K562 (cell line): ENCODE measurements around the gene ATP6V1G2. TPM values are rescaled to one million over a fixed set of nuclear protein-coding genes. Genes with fewer than 3 reads are reported as not detected.

ENCODE experiments used
- ASH1L ChIP-seq: fragments of 450-650 bp; IDR thresholded peaks from 2 replicates; pipeline ENCODE4 v1.6.1; 2018; ENCODE audit warnings: borderline replicate concordance, mild to moderate bottlenecking, low read depth; ENCODE audit not compliant: partially characterized antibody
- BRF2 ChIP-seq: IDR thresholded peaks from 3 replicates; pipeline ENCODE4 v1.6.1; 2011; ENCODE audit warnings: borderline replicate concordance, mild to moderate bottlenecking; ENCODE audit not compliant: insufficient read length, insufficient read depth
- CBFB ChIP-seq: sonication (generic); formaldehyde crosslinking; IDR thresholded peaks from 2 replicates; pipeline ENCODE4 v1.4.0; 2020; ENCODE audit warnings: mild to moderate bottlenecking, missing genetic modification reagents
- CBX1 ChIP-seq: sonication (generic); IDR thresholded peaks from 2 replicates; pipeline ENCODE4 v1.6.1; 2016; ENCODE audit warnings: antibody characterized with exemption, low read depth, mild to moderate bottlenecking
- ERF ChIP-seq: fragments of 450-650 bp; formaldehyde crosslinking; IDR thresholded peaks from 2 replicates; pipeline ENCODE4 v1.4.0; 2020; ENCODE audit warnings: mild to moderate bottlenecking, mixed read lengths
- EZH2 ChIP-seq: IDR thresholded peaks from 2 replicates; pipeline ENCODE4 v1.6.1; 2012; ENCODE audit warnings: low read depth, mild to moderate bottlenecking, inconsistent platforms, low read length, borderline replicate concordance
- FIP1L1 ChIP-seq: fragments of 200-400 bp; formaldehyde crosslinking; IDR thresholded peaks from 2 replicates; pipeline ENCODE4 v1.6.1; 2018; ENCODE audit warnings: mild to moderate bottlenecking, low read depth, low read length; ENCODE audit not compliant: poor library complexity, severe bottlenecking
- FOXP1 ChIP-seq: sonication (generic); formaldehyde crosslinking; IDR thresholded peaks from 2 replicates; pipeline ENCODE4 v1.8.0; 2022; ENCODE audit warnings: mild to moderate bottlenecking, missing genetic modification reagents
- HINFP ChIP-seq: fragments of 450-650 bp; conservative IDR thresholded peaks from 2 replicates; pipeline ENCODE4 v1.6.1; 2016; ENCODE audit warnings: missing genetic modification characterization, low read depth, mild to moderate bottlenecking, control low read depth, missing compliant biosample characterization
- MAX ChIP-seq: sonication (generic); formaldehyde crosslinking; IDR thresholded peaks from 2 replicates; pipeline ENCODE4 v1.9.0; 2022; ENCODE audit warnings: mild to moderate bottlenecking, missing genetic modification reagents
- NCOA1 ChIP-seq: fragments of 450-650 bp; IDR thresholded peaks from 2 replicates; pipeline ENCODE4 v1.6.1; 2016; ENCODE audit warnings: low read depth
- NCOA4 ChIP-seq: fragments of 450-650 bp; IDR thresholded peaks from 2 replicates; pipeline ENCODE4 v1.6.1; 2018; ENCODE audit warnings: mild to moderate bottlenecking; ENCODE audit not compliant: partially characterized antibody
- NR4A1 ChIP-seq, 2 experiments: fragments of 250-450 bp in 1 of 2; fragments of 450-650 bp in 1 of 2; sonication (Bioruptor Pico) in 1 of 2; IDR thresholded peaks; 2 replicates each; pipeline versions ENCODE4 v1.4.0 to v1.6.1; 2016 to 2020; ENCODE audit warnings: mild to moderate bottlenecking in 2 of 2, missing compliant biosample characterization in 1 of 2, missing genetic modification characterization in 1 of 2, moderate library complexity in 1 of 2
- PML ChIP-seq: IDR thresholded peaks from 2 replicates; pipeline ENCODE4 v1.6.1; 2012; ENCODE audit warnings: low read length, inconsistent platforms
- POLR2AphosphoS5 ChIP-seq: IDR thresholded peaks from 2 replicates; pipeline ENCODE4 v1.6.1; 2011; ENCODE audit warnings: mild to moderate bottlenecking, low read depth, low read length, moderate library complexity; ENCODE audit not compliant: control insufficient read depth, insufficient read depth
- RBM25 ChIP-seq: fragments of 200-400 bp; formaldehyde crosslinking; IDR thresholded peaks from 2 replicates; pipeline ENCODE4 v1.6.1; 2018; ENCODE audit warnings: low read length, low read depth, moderate library complexity; ENCODE audit not compliant: severe bottlenecking
- ZBTB12 ChIP-seq: fragments of 250-450 bp; sonication (Bioruptor Pico); IDR thresholded peaks from 2 replicates; pipeline ENCODE4 v1.4.0; 2020
- ZBTB26 ChIP-seq: fragments of 450-650 bp; formaldehyde crosslinking; IDR thresholded peaks from 2 replicates; pipeline ENCODE4 v1.4.0; 2022; ENCODE audit warnings: missing genetic modification characterization
- ZBTB5 ChIP-seq: fragments of 450-650 bp; IDR thresholded peaks from 2 replicates; pipeline ENCODE4 v1.6.1; 2017; ENCODE audit warnings: antibody characterized with exemption
- ZKSCAN1 ChIP-seq: fragments of 150-350 bp; IDR thresholded peaks from 2 replicates; pipeline ENCODE4 v1.6.1; 2016; ENCODE audit warnings: low read depth, low read length
- ZNF175 ChIP-seq: fragments of 200-800 bp; sonication (Bioruptor generic); IDR thresholded peaks from 2 replicates; pipeline ENCODE4 v1.6.1; 2016; ENCODE audit warnings: low read depth, mild to moderate bottlenecking, missing genetic modification characterization, missing compliant biosample characterization
- ZNF780A ChIP-seq: fragments of 250-450 bp; sonication (Bioruptor Pico); IDR thresholded peaks from 2 replicates; pipeline ENCODE4 v1.5.0; 2021; ENCODE audit warnings: mild to moderate bottlenecking
- polyA plus RNA-seq, 8 experiments: library from polyadenylated mRNA; depleted of rRNA in 4 of 8; stranded (reverse) in 5 of 8; unstranded in 3 of 8; fragments of >200 nt; fragmentation: Nextera tagmentation in 2 of 8; fragmentation: Illumina TruSeq in 1 of 8; extraction: Ambion mirVana in 2 of 8; extraction: Trizol in 1 of 8; gene quantifications; 2 replicates each; pipeline versions ENCODE4 v1.2.1 to v1.2.3, GENCODE V29; 2011 to 2014; ENCODE audit warnings: inconsistent platforms in 1 of 8, missing spikeins in 1 of 8
- total RNA-seq, 7 experiments: library from RNA; depleted of rRNA in 6 of 7; stranded (reverse); fragments of >200 nt in 6 of 7; fragmentation: Illumina TruSeq in 2 of 7; extraction: Trizol in 2 of 7; gene quantifications; 2 replicates each; pipeline versions ENCODE4 v1.2.1 to v1.2.3, GENCODE V29; 2011 to 2021; ENCODE audit warnings: low replicate concordance in 1 of 7

Gene ATP6V1G2
- total and polyA plus RNA-seq, 9 of the 15 experiments (the other 6 are each of a cell fraction or from before 2014, with no cell fraction given) = 0.14 to 1.5 (median 0.33) TPM

GRCh38 chr6:31540640-31541039, 5.8 kb downstream of the ATP6V1G2 start (continued):
- TF ChIP-seq ZBTB12 (no peak), MAX (no peak), POLR2AphosphoS5 (no peak), NCOA4 (peak; percentile 30), CBFB (CRISPR knock-in tag) (no peak), ZNF780A (CRISPR knock-in tag) (no peak), ZNF175 (no peak), HINFP (tag) (no peak), ERF (CRISPR knock-in tag) (no peak), BRF2 (no peak), ZBTB26 (CRISPR knock-in tag) (no peak), NR4A1 (CRISPR knock-in tag; IDR thresholded peaks at IDR 0.05) (no peak), NR4A1 (tag; IDR thresholded peaks at IDR 0.05) (no peak), ZBTB5 (no peak), CBX1 (no peak), FIP1L1 (no peak), RBM25 (no peak), EZH2 (no peak), NCOA1 (no peak), ZKSCAN1 (no peak), FOXP1 (CRISPR knock-in tag) (no peak), PML (no peak), ASH1L (no peak)
